Measurements from ENCODE around the gene CDCA3.

DNA sequence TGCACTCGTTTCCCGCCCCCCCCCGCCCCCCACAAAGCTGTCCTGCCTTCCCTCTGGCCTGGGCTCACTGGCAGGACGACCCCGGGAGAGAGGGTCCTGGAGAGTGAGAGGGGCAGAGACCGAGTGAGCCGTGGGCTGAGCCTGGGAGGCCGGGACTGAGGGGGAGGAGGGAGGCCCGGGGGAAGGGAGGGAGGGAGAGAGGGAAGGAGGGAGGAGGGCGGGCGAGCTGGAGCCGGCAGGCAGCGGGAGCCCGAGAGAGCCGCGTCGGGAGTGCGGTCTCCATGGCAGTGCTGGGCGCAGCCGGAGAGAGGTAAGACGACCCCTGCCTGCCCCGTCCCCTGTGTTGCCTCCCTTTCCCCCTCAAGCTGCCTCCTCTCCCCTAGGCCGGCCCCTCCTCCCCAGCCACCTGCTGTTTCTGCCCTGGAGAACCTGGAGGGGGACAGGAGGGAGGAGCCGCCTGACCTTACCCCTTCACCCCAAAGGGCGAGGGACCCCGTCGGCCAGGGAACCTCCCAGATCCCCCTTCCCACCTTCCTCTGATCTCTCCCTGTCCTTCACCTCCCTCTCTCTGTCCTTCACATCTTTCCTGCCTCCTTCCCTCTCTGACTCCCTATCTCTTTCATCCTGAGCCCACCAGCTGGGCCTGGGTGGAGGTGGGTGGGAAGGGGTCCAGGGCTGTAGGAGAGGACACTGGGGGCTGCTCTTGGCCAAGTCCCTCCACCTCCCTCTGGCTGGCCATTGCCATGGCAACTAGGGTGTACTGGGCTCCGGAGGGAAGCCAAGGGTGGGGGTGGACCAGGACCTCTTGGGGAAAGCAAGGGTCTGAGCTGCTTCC is 29.3 kb downstream of the CDCA3 start, which contains the start of gene GPR162:
- TF ChIP-seq, protein P1, sequence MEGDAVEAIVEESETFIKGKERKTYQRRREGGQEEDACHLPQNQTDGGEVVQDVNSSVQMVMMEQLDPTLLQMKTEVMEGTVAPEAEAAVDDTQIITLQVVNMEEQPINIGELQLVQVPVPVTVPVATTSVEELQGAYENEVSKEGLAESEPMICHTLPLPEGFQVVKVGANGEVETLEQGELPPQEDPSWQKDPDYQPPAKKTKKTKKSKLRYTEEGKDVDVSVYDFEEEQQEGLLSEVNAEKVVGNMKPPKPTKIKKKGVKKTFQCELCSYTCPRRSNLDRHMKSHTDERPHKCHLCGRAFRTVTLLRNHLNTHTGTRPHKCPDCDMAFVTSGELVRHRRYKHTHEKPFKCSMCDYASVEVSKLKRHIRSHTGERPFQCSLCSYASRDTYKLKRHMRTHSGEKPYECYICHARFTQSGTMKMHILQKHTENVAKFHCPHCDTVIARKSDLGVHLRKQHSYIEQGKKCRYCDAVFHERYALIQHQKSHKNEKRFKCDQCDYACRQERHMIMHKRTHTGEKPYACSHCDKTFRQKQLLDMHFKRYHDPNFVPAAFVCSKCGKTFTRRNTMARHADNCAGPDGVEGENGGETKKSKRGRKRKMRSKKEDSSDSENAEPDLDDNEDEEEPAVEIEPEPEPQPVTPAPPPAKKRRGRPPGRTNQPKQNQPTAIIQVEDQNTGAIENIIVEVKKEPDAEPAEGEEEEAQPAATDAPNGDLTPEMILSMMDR (IDR thresholded peaks at IDR 0.05 in 4 of 5, conservative IDR thresholded peaks at IDR 0.05 in 1 of 5) = no peak
- no peak for TF ChIP-seq POLR2A (IDR thresholded peaks at IDR 0.05)
